ENCODE measurements around the gene GALNTL6. TPM values are rescaled to one million over a fixed set of nuclear protein-coding genes. Genes with fewer than 3 reads are reported as not detected.

GALNTL6 gene
- total RNA-seq, 1 donor from 2014 or later, result 0.34 TPM

- DNase-seq, result no peak
- no peak overlapping the region for H3K4me3 Mint-ChIP-seq (ENCODE audit: unreplicated experiment)
- H3K27ac Mint-ChIP-seq (ENCODE audit: unreplicated experiment), result no peak overlapping the region
- no peaks in the 10 kb centered on the region for H3K9me3 Mint-ChIP-seq (ENCODE audit: unreplicated experiment)
- no peaks in the 10 kb centered on the region for H3K36me3 Mint-ChIP-seq (ENCODE audit: unreplicated experiment)
- H3K27me3 Mint-ChIP-seq (ENCODE audit: unreplicated experiment), result no peaks in the 10 kb centered on the region
- TF ChIP-seq, protein P1, sequence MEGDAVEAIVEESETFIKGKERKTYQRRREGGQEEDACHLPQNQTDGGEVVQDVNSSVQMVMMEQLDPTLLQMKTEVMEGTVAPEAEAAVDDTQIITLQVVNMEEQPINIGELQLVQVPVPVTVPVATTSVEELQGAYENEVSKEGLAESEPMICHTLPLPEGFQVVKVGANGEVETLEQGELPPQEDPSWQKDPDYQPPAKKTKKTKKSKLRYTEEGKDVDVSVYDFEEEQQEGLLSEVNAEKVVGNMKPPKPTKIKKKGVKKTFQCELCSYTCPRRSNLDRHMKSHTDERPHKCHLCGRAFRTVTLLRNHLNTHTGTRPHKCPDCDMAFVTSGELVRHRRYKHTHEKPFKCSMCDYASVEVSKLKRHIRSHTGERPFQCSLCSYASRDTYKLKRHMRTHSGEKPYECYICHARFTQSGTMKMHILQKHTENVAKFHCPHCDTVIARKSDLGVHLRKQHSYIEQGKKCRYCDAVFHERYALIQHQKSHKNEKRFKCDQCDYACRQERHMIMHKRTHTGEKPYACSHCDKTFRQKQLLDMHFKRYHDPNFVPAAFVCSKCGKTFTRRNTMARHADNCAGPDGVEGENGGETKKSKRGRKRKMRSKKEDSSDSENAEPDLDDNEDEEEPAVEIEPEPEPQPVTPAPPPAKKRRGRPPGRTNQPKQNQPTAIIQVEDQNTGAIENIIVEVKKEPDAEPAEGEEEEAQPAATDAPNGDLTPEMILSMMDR (IDR thresholded peaks at IDR 0.05; ENCODE audit: partially characterized antibody, unreplicated experiment), result no peak
- peaks cover 4% of the 10 kb centered on the region for H3K4me1 Mint-ChIP-seq (ENCODE audit: low read depth, unreplicated experiment)
Measured at GRCh38 chr4:172995161-172995560, 1182.0 kb downstream of the GALNTL6 start.

DNA sequence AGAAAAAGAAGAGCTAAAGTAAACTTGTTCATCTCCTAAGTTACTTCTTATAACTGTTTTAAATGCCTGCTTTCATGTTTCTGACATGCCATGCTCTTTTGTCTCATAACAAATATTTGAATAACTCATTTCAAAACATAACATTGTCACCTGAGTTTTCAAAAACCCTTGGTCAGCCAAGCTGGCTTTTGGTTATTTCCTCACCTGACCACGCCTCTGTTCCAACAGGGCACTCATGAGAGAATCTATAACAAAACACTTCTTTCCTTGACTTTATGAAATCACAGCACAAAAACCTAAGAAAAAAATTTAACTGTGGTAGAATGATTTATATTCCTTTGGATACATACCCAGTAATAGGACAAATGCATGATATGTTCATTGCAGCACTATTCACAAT lies 1182.5 kb downstream of the GALNTL6 start:
- H3K27ac Mint-ChIP-seq (ENCODE audit: unreplicated experiment), result no peak overlapping the region
- H3K4me1 Mint-ChIP-seq (ENCODE audit: low read depth, unreplicated experiment), result peaks cover 4% of the 10 kb centered on the region
- H3K27me3 Mint-ChIP-seq (ENCODE audit: unreplicated experiment), result no peaks in the 10 kb centered on the region
- H3K4me3 Mint-ChIP-seq (ENCODE audit: unreplicated experiment), result no peak overlapping the region
- H3K9me3 Mint-ChIP-seq (ENCODE audit: unreplicated experiment), result no peaks in the 10 kb centered on the region
- no peak for DNase-seq
- H3K36me3 Mint-ChIP-seq (ENCODE audit: unreplicated experiment), result no peaks in the 10 kb centered on the region
- TF ChIP-seq, protein P1 (IDR thresholded peaks at IDR 0.05; ENCODE audit: partially characterized antibody, unreplicated experiment), result no peak

DNA sequence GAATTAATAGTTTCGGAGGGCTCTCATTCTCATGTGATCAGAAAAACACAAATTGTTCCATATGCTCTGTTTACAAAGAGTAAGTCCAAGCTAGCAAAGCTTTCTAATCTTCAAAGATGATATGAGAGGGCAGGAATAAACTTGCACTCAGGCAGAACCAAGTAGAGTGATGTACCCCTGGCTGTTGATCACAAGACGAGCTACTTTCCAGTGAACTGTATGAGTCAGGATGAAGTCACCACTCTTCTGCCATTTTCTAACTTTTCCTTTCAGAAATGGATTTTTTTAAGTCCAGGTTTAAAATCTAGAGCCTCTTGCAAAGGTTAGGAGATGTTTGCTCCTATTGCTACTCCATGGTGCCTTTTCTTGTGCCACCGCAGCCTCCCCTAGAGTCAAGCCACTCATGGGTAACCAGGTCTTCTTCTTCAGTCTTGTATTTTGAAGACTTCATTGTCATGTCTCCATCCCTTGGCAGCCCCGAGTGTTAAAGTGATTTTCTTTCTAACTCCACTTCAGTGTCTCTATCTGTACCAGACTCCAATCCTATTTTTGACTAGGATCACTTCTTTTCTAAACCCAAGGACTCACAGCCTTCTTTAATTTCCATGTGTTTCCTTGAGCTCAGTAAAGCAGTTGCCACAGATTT lies 1183.5 kb downstream of the GALNTL6 start:
- H3K4me3 Mint-ChIP-seq (ENCODE audit: unreplicated experiment), result no peak overlapping the region
- H3K27ac Mint-ChIP-seq (ENCODE audit: unreplicated experiment), result no peak overlapping the region
- no peaks in the 10 kb centered on the region for H3K36me3 Mint-ChIP-seq (ENCODE audit: unreplicated experiment)
- no peak for DNase-seq
- peaks cover 4% of the 10 kb centered on the region for H3K4me1 Mint-ChIP-seq (ENCODE audit: low read depth, unreplicated experiment)
- no peaks in the 10 kb centered on the region for H3K27me3 Mint-ChIP-seq (ENCODE audit: unreplicated experiment)
- TF ChIP-seq, protein P1 (IDR thresholded peaks at IDR 0.05; ENCODE audit: partially characterized antibody, unreplicated experiment), result no peak
- no peaks in the 10 kb centered on the region for H3K9me3 Mint-ChIP-seq (ENCODE audit: unreplicated experiment)

DNA sequence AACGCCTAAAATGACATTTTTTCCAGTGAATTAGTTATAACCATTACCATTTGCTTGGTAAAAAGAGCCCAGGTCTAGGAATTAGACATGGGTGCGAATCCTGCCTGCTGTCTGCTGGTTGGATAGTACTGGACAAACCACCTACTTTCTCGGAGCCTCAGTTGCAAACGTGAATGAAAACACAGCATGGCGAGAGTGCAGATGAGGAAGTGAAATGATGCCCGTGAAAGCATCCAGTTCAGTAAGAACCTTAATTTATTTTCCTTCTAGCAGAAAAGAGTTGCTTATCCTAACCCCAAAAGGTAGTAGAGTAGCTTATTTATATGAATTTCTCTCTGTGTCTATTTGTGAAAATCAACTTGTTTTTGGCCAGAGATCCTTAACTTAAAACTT lies 1184.0 kb downstream of the GALNTL6 start:
- DNase-seq, result no peak
- TF ChIP-seq, protein P1 (IDR thresholded peaks at IDR 0.05; ENCODE audit: partially characterized antibody, unreplicated experiment), result no peak
- no peaks in the 10 kb centered on the region for H3K36me3 Mint-ChIP-seq (ENCODE audit: unreplicated experiment)
- no peak overlapping the region for H3K4me3 Mint-ChIP-seq (ENCODE audit: unreplicated experiment)
- H3K27me3 Mint-ChIP-seq (ENCODE audit: unreplicated experiment), result no peaks in the 10 kb centered on the region
- H3K27ac Mint-ChIP-seq (ENCODE audit: unreplicated experiment), result no peak overlapping the region
- no peaks in the 10 kb centered on the region for H3K9me3 Mint-ChIP-seq (ENCODE audit: unreplicated experiment)
- H3K4me1 Mint-ChIP-seq (ENCODE audit: low read depth, unreplicated experiment), result peaks cover 4% of the 10 kb centered on the region

- no peak overlapping the region for H3K4me3 Mint-ChIP-seq (ENCODE audit: unreplicated experiment)
- TF ChIP-seq, protein P1 (IDR thresholded peaks at IDR 0.05; ENCODE audit: partially characterized antibody, unreplicated experiment), result no peak
- H3K4me1 Mint-ChIP-seq (ENCODE audit: low read depth, unreplicated experiment), result peaks cover 4% of the 10 kb centered on the region
- H3K27me3 Mint-ChIP-seq (ENCODE audit: unreplicated experiment), result no peaks in the 10 kb centered on the region
- H3K36me3 Mint-ChIP-seq (ENCODE audit: unreplicated experiment), result no peaks in the 10 kb centered on the region
- DNase-seq, result no peak
- H3K9me3 Mint-ChIP-seq (ENCODE audit: unreplicated experiment), result no peaks in the 10 kb centered on the region
- no peak overlapping the region for H3K27ac Mint-ChIP-seq (ENCODE audit: unreplicated experiment)
Measured at GRCh38 chr4:172997856-172998255, 1184.7 kb downstream of the GALNTL6 start.

All from glutamatergic neuron (in vitro differentiated cells).